ENCODE measurements around the gene IP6K3.

IP6K3 gene

GRCh38 chr6:33686225-33686924 lies 60.3 kb downstream of the IP6K3 start:
- no peak for DNase-seq

DNA sequence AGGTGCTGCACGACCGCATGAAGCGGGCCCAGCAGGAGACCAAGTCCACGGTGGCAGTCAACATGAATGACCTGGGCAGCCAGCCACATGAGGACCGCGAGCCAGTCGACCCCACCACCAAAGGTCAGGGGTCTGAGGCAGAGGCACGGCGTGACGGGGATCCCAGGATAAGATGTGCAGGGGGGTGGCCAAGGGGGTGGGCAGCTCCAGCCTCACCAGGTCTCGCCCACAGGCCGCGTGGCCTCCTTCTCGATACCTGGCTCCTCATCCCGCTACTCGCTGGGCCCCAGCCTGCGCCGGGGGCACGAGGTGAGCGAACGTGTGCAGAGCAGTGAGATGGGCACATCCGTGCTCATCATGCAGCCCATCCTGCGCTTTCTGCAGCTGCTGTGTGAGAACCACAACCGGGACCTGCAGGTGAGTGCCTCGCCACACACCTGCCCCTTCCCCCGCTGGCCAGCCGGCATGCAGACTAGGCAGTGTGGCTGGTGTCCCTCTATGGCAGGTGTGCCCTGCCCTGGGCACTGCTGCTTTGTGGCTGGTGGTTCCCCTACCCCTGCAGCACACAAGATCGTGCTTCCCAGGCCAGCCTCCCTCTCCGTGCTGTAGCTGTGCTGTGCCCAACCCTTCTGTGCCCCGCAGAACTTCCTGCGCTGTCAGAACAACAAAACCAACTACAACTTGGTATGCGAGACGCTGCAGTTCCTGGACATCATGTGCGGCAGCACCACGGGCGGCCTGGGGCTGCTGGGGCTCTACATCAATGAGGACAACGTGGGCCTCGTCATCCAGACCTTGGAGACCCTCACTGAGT lies 61.1 kb downstream of the IP6K3 start:
- DNase-seq, result no peak

GRCh38 chr6:33684983-33685382 lies 61.7 kb downstream of the IP6K3 start:
- no peak for DNase-seq

GRCh38 chr6:33684428-33684896 lies 62.2 kb downstream of the IP6K3 start:
- DNase-seq, result no peak

GRCh38 chr6:33683576-33684427 lies 62.9 kb downstream of the IP6K3 start:
- no peak for DNase-seq

GRCh38 chr6:33683051-33683571 lies 63.6 kb downstream of the IP6K3 start:
- DNase-seq, result no peak

DNA sequence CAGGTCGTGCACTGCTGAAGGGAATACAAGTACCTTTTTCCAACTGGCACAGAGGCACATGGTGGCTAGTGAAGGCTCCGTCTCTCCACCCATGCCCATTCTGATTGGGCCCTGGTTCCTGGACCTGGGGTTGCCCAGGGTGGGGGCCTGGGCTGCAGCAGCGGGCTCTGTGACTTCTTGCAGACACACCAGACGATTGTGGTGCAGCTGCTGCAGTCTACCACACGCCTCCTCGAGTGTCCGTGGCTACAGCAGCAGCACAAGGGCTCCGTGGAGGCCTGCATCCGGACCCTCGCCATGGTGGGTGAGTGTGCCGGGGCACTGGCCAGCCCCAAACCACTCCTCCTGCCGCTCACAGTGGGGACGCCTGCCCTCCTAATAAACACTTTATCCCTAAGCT lies 64.4 kb downstream of the IP6K3 start:
- no peak for DNase-seq

DNA sequence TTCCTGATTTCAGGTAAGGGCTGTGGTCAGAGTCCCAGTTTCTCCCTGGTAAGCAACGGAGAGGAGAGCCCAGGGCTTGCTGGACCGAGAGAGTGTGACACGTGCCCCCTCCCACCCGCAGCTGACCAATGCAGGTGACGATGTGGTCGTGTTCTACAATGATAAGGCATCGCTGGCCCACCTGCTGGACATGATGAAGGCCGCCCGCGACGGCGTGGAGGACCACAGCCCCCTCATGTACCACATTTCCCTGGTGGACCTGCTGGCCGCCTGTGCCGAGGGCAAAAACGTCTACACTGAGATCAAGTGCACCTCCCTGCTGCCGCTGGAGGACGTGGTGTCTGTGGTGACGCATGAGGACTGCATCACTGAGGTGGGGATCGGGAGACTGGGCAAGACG lies 66.9 kb downstream of the IP6K3 start:
- no peak for DNase-seq

DNA sequence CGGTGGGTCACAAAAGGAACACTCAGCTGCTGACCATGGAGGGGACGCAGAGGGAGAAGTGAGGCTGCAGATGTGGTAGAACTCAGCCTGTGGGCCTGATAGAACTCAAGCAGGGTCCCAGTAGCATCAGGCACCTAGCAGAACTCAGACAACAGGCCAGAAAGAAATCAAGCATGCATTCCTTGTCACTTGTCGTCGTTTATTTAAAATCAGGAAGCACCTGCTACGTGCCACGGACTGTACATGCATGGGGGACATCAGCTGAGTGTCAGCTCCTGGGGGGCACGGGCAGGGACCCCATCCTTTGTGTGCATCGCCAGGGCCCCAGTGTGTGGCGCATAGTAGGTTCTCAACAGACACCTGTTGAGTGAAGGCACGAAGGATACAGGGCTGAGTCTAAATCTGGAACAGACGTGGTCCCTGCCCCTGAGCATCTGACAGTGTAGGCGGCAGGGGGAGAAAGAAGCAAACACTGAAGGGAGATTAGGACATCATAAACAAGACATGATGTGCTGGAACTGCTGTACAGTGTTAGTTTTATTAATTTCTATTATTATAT lies 67.7 kb downstream of the IP6K3 start:
- DNase-seq, result no peak

DNA sequence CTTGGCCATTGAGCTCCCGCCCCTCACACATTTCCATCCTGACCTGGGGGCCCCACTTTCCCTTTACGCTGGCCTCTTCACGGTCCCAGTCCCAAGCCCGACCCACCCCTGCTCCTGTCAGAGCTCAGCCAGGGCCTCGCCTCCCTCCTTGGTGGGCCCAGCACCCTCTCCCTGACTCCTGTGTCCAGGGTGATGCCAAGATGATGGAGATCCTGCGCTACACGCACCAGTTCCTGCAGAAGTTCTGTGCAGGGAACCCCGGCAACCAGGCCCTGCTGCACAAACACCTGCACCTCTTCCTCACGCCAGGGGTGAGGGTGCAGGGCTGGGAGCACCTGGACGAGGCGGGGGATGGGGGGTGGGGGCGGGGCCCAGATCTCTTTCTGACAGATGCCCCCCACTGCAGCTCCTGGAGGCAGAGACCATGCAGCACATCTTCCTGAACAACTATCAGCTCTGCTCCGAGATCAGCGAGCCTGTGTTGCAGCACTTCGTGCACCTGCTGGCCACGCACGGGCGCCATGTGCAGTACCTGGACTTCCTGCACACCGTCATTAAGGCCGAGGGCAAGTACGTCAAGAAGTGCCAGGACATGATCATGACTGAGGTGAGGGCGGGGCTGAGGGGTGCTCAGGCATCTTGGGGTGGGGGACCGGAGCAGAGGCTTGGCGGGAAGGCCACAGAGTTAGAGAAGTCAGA lies 68.3 kb downstream of the IP6K3 start:
- no peak for DNase-seq

DNA sequence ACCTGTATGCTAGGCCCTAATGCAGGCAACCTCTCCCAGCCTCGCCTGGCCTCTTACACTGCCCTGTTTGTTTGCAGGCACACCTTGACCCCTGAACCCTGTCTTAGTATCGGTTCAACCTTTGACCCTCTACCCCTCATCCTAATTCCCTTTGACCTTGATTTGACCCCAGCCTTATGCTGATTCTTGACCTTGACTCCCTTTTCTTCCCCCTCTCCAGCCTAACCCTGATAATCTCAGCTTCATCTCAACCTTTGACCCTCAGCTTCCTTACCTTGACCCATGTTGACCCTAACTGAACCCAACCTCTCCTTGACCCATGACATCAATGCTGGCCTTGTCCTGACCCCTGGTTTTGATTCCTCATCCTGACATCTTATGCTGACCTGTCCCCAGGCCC lies 69.0 kb downstream of the IP6K3 start:
- DNase-seq, result no peak

DNA sequence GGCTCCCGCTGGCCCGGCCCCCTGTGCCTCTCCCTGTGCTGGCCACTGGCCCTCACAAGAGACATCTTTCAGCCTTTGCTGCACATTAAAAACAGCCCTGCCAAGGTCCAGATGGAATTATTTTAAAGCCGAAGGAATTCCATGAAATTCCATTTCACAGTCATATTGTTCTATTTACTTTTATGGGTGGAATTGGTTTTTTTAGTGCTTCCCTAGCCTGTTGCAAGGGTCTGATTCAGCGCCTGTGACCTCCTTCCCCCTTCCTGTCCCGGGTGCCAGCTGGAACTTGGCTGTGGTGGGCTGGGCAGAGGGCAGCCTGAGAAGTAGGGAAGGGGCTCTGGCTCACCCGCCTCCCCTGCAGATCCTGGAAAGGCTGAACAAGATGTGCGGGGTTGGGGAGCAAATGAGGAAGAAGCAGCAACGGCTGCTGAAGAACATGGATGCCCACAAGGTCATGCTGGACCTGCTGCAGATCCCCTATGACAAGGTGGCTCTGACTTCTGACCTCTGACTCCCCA lies 69.5 kb downstream of the IP6K3 start:
- no peak for DNase-seq

- DNase-seq, result no peak
Measured at GRCh38 chr6:33676416-33677142, 70.1 kb downstream of the IP6K3 start.

- no peak for DNase-seq
Measured at GRCh38 chr6:33675968-33676367, 70.7 kb downstream of the IP6K3 start.

DNA sequence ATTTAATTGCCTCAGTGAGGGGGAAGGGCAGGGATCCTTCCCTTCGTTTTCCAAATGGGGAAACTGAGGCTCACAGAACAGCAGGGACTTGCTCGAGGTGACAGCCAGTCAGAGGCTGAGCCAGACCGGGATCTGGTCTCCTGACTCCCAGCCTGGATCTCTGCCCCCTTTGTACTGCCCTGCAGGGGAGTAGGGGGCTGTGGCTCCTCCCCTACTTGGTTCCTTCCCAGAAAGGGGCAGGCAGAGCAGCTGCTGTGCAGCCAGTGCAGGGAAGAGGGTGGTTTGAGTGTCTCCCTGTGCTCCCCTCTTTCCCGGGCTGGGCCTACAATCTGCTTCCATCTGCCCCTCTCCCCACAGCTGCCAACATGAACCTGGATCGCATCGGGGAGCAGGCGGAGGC lies 72.9 kb downstream of the IP6K3 start:
- DNase-seq, result no peak

DNA sequence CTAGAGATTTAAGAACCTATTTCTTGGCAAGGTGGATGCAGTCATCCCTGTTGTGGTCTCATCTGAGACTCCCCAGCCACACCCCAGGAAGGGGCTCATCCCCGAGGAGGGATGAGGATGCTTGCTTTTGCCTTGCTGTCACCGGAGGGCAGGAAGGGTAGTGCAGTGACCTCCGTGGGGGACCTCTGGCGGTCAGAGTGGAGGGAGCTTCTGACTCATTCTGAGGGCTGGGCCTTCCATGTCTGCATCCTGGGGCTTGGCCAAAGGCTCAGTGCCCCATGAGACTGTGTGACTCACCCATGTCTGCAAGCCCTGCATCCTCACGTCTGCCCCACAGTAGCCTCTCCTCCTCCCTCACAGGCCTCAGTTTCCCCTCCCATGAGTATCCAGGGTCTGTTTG lies 73.9 kb downstream of the IP6K3 start:
- DNase-seq, result no peak

DNA sequence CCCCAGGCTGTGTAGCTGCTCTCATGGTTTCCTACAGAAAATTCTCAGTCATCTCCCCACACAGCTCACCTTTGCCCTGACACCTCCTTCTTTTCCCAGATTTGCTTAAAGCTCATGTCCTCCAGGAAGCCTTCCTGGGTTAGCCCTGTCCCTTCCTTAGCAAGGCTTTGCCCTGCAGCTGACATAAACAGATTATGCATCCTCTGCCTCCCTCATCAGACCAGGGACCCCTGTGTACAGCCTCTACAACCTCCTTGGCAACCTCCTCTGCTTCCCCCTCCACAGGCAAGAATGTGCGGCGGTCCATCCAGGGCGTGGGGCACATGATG lies 75.0 kb downstream of the IP6K3 start:
- DNase-seq, result no peak
